ENCODE data around the gene TMEM186.

Gene TMEM186

DNA sequence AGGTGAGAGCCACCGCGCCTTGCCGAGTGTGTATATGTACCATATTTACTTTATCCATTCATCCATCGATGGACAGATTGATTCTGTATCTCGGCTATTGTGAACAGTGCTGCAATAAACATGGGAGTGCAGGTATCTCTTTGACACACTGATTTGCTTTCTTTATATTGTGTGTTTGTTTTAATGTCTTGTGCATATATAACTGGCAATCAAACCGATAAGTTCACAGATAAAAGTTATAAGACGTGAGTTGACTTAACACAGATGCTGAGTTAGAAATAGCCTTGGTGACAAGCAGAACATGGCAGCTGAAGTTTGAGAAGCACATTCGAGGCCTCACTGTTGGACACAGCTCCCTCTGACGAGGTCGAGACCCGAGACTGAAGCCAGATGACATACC, 23.2 kb downstream of the TMEM186 start:
- H3K4me1 Mint-ChIP-seq: no peaks in the 10 kb centered on the region
- H3K27ac Mint-ChIP-seq: no peak overlapping the region
- H3K4me3 Mint-ChIP-seq: no peak overlapping the region
- H3K9me3 Mint-ChIP-seq: peaks cover 3 to 4% of the 10 kb centered on the region in 2 donors
- H3K27me3 Mint-ChIP-seq: no peaks in the 10 kb centered on the region
- DNase-seq: no peak
- no peak for ATAC-seq (replicated peaks)
- H3K36me3 Mint-ChIP-seq: peaks cover 47 to 53% of the 10 kb centered on the region in 2 donors

DNA sequence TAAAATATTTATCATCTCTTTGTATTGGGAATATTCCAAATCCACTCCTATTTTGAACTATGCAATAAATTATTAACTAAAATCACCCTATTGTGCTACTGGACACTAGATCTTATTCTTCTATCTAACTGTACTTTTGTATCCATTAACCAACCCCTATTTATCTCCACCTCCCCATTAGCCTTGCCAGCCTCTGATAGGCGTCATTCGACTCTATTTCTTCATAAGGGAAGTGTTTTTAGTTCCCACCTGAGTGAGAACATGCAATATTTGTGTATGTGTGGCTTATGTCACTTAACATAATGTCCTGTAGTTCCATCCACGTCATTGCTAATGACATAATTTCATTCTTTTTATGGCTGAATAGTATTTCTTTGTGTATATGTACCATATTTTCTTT, 23.9 kb downstream of the TMEM186 start:
- Mint-ChIP-seq H3K4me1 (no peaks in the 10 kb centered on the region), H3K27me3 (no peaks in the 10 kb centered on the region), H3K36me3 (peaks cover 50 to 60% of the 10 kb centered on the region in 2 donors), H3K9me3 (peaks cover 3 to 4% of the 10 kb centered on the region in 2 donors), H3K4me3 (no peak overlapping the region), H3K27ac (no peak overlapping the region)
- ATAC-seq (replicated peaks): no peak
- no peak for DNase-seq

DNA sequence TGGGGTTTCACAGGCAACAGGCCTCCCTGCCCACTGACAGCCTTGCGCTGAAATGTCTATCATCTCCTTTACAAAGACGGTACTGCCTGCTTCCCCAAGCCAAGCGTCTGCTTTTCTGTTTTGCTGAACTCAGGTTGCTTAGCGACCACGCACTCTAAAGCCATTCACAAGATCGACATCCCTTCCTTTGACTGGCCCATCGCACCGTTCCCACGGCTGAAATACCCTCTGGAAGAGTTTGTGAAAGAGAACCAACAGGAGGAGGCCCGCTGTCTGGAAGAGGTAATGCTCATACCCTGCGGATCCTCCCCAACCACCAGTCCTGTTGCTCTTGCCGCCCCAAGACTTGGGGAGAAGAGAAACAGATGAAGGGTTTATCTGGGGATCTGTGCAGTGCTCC, 28.7 kb downstream of the TMEM186 start:
- no peak for DNase-seq
- H3K27ac Mint-ChIP-seq: no peak overlapping the region
- H3K27me3 Mint-ChIP-seq: no peaks in the 10 kb centered on the region
- no peak overlapping the region for H3K4me3 Mint-ChIP-seq
- ATAC-seq (replicated peaks): no peak
- H3K36me3 Mint-ChIP-seq: peaks cover 35 to 47% of the 10 kb centered on the region in 2 donors
- H3K4me1 Mint-ChIP-seq: no peaks in the 10 kb centered on the region
- no peaks in the 10 kb centered on the region for H3K9me3 Mint-ChIP-seq

DNA sequence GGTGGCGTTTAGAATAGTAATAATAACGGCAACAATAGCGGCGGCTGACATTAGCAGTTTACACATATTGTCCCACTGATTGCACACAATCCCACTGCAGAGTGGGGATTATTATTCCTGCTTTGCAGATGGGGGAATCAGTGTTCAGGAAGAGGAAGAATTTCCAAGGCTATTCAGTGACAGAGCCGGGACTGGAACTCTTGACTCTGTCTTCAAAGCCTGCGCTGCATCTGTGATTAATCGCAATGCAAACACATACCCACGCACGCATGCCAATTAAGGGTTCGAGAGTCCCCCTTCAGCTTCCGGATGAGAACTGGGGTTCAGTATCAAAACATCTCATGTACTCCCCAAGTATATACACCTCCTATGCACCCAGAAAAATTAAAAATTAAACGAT, 29.2 kb downstream of the TMEM186 start:
- peaks cover 35 to 43% of the 10 kb centered on the region in 2 donors for H3K36me3 Mint-ChIP-seq
- H3K9me3 Mint-ChIP-seq: no peaks in the 10 kb centered on the region
- H3K4me1 Mint-ChIP-seq: no peaks in the 10 kb centered on the region
- H3K27ac Mint-ChIP-seq: no peak overlapping the region
- ATAC-seq (replicated peaks) (no peak), DNase-seq (no peak)
- no peaks in the 10 kb centered on the region for H3K27me3 Mint-ChIP-seq
- H3K4me3 Mint-ChIP-seq: no peak overlapping the region

DNA sequence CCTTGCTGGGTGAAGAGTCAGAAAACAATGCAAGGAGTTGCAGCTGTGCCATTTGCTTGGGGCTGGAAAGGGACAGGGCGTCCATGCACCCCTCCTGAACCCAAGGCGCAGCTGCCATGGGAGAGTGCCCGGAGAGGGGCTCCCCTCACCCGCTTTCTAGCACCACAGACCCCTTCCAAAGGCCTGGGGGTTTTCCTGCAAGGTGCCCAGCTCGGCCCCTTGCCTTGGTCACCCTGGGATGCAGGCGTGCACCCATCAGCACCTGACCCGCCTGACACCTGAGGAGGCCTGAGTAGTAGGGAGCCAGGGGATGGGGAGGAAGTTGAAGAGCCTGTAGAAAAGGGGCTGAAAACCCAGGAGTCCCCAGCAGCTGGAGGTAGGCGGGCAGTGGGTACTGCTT, 30.3 kb downstream of the TMEM186 start:
- Mint-ChIP-seq H3K9me3 (no peaks in the 10 kb centered on the region), H3K27ac (no peak overlapping the region), H3K27me3 (no peaks in the 10 kb centered on the region), H3K4me3 (no peak overlapping the region), H3K36me3 (peaks cover 29 to 37% of the 10 kb centered on the region in 2 donors), H3K4me1 (no peaks in the 10 kb centered on the region)
- no peak for ATAC-seq (replicated peaks)
- DNase-seq: no peak

DNA sequence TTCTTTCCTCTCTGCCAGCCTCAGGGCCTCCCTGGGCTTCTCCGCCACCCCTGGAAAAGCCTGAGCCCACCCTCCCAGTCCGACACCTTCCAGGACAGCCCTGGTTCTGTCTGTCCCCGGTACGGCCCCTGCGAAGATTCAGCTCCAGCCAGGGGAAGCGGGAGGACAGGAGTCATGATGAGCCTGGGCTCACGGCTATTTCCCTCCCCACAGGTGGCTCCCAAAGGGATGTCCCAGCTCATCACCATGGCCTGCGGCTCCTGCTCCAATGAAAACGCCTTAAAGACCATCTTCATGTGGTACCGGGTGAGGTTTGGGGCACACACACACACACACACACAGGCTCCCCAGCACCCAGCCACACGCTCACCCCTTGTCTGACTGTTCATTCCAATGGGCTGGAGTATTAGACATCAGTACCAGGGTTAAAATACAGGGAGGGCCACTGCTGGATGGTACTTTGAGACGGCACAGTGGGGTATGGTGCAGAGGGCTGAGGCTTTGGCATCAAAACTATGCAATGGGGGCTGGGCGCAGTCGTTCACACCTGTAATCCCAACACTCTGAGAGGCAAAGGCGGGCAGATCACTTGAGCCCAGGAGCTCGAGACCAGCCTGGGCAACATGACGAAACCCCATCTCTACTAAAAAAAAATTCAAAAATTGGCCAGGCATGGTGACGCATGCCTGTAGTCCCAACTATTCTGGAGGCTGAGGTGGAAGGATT, 32.8 kb downstream of the TMEM186 start:
- Mint-ChIP-seq H3K27ac (no peak overlapping the region), H3K9me3 (no peaks in the 10 kb centered on the region), H3K4me1 (no peaks in the 10 kb centered on the region), H3K27me3 (no peaks in the 10 kb centered on the region), H3K4me3 (no peak overlapping the region), H3K36me3 (peaks cover 33 to 50% of the 10 kb centered on the region in 2 donors)
- no peak for DNase-seq
- no peak for ATAC-seq (replicated peaks)

DNA sequence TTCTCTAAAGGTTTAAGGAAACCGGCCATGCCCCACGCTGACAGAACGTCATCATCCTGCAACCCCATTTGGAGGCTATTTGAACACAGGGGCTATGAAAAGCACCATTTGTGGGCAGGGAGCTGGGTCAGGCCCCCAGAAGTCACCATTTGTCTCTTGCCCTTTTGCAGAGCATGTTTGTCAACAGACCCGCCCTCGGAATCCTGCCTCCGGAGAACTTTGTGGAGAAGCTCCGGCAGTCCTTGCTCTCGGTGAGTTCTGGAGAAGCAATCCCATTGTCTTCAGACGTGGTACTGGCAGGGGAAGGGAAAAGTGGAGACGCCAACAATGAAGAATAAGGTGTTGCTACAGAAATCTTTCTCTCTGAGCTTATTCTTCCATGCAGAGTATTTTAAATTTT, 33.5 kb downstream of the TMEM186 start:
- no peaks in the 10 kb centered on the region for H3K4me1 Mint-ChIP-seq
- no peaks in the 10 kb centered on the region for H3K27me3 Mint-ChIP-seq
- no peaks in the 10 kb centered on the region for H3K9me3 Mint-ChIP-seq
- DNase-seq (no peak), ATAC-seq (replicated peaks) (no peak)
- peaks cover 29 to 46% of the 10 kb centered on the region in 2 donors for H3K36me3 Mint-ChIP-seq
- H3K27ac Mint-ChIP-seq: no peak overlapping the region
- H3K4me3 Mint-ChIP-seq: no peak overlapping the region

DNA sequence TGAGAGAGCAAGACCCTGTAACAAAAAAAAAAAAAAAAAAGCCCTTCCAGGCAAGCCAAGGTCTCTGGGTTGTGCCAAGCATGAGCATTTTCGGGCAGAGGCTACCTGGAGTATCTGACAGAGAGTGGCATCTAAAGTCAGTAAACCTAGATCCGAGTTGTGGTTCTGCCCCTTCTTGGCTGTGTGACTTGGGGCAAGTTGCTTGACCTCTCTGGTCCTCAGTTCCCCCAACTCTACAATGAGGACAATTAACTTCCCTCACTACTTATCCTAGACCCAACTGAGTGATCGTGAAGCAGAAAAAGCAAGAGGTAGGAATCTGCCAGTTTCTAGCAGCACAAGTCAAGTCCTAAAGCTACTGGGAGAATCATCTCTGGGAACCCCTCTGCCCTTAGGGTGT, 34.4 kb downstream of the TMEM186 start:
- Mint-ChIP-seq H3K4me1 (no peaks in the 10 kb centered on the region), H3K27ac (no peak overlapping the region), H3K36me3 (peaks cover 37 to 45% of the 10 kb centered on the region in 2 donors), H3K4me3 (no peak overlapping the region), H3K9me3 (no peaks in the 10 kb centered on the region), H3K27me3 (no peaks in the 10 kb centered on the region)
- DNase-seq (no peak), ATAC-seq (replicated peaks) (no peak)

DNA sequence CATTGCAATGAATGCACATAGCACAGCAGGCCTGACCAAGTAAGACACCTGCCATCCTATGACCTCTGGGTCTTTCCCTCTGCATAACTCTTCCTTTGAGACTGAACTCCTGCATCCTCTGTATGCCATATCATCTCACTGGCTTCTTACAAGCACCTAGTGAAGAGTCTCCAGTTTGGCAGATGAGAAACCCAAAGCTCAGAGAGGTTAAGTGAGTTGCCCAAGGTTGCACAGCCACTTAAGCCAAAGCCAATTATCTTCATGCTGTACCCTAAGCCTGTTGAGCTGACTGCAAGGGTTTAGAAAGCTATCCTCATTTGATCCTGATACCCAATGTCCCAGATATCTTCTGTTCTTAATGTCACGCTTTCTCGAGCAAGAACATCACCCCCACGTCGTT, 35.2 kb downstream of the TMEM186 start:
- peaks cover 43 to 49% of the 10 kb centered on the region in 2 donors for H3K36me3 Mint-ChIP-seq
- no peak overlapping the region for H3K4me3 Mint-ChIP-seq
- no peaks in the 10 kb centered on the region for H3K27me3 Mint-ChIP-seq
- DNase-seq (no peak), ATAC-seq (replicated peaks) (no peak)
- H3K27ac Mint-ChIP-seq: no peak overlapping the region
- H3K9me3 Mint-ChIP-seq: no peaks in the 10 kb centered on the region
- H3K4me1 Mint-ChIP-seq: no peaks in the 10 kb centered on the region

DNA sequence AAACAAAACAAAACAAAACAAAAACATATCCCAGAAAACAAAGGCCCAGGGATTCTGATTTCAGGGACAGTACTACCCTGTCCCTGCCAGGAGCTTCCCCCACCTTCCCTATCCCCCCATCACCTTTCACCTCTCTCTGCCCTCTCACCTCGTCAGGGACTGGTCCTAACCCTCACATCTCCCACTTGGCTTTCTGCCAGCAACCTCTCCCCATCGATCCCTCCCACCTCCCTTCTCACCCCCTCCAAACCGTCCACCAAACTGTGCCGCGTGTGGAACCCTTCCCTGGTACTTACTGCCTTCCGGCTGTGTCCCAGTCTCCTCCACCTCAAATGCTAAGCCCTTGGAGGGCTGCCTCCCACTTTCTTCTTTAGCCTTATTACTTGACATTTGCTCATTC, 36.4 kb downstream of the TMEM186 start:
- no peak overlapping the region for H3K4me3 Mint-ChIP-seq
- no peak for DNase-seq
- H3K36me3 Mint-ChIP-seq: peaks cover 41 to 50% of the 10 kb centered on the region in 2 donors
- no peaks in the 10 kb centered on the region for H3K9me3 Mint-ChIP-seq
- no peaks in the 10 kb centered on the region for H3K4me1 Mint-ChIP-seq
- no peak overlapping the region for H3K27ac Mint-ChIP-seq
- no peak for ATAC-seq (replicated peaks)
- H3K27me3 Mint-ChIP-seq: no peaks in the 10 kb centered on the region

DNA sequence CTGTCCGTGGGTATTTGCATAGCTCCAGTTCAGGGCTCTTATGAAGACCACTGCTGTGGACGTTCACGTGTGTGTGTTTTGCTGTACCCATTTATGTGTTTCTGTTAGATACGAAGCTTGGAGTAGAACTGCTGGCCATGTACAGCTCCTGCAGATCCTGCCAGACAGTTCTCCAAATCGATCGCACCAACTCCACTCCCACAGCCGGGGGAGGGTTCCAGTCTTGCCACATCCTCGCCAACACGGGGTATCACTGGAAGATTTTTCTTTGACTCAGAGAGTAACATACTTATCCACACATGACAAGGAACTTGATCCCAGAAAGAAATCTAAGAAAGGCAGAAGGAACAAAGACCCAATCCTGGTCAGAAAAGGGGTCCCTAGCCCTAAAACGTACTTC, 37.4 kb downstream of the TMEM186 start:
- no peaks in the 10 kb centered on the region for H3K27me3 Mint-ChIP-seq
- no peak for DNase-seq
- H3K36me3 Mint-ChIP-seq: peaks cover 41 to 49% of the 10 kb centered on the region in 2 donors
- no peaks in the 10 kb centered on the region for H3K4me1 Mint-ChIP-seq
- no peaks in the 10 kb centered on the region for H3K9me3 Mint-ChIP-seq
- no peak overlapping the region for H3K4me3 Mint-ChIP-seq
- no peak overlapping the region for H3K27ac Mint-ChIP-seq
- no peak for ATAC-seq (replicated peaks)

DNA sequence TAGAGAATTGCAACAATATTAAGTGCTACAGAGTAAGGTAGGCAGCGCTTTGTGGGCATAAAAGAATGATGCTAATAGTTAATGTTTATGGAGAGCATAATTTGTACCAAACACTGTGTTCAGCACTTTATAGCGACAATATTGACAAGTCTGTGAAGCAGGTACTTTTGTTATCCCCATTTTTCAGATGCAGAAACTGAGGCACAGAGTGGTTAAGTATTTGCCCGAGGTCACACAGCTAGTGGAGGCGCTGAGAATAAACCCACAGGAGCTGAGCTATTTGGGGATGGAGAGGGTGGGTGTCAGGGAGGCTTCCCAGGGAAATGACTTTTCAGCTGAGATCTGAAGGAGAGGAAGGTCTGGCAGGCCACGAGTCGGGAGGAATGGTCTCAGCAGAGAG, 39.4 kb downstream of the TMEM186 start:
- no peak for ATAC-seq (replicated peaks)
- H3K27ac Mint-ChIP-seq: no peak overlapping the region
- no peak for DNase-seq
- no peaks in the 10 kb centered on the region for H3K4me1 Mint-ChIP-seq
- peaks cover 49 to 55% of the 10 kb centered on the region in 2 donors for H3K36me3 Mint-ChIP-seq
- H3K4me3 Mint-ChIP-seq: no peak overlapping the region
- no peaks in the 10 kb centered on the region for H3K27me3 Mint-ChIP-seq
- no peaks in the 10 kb centered on the region for H3K9me3 Mint-ChIP-seq

DNA sequence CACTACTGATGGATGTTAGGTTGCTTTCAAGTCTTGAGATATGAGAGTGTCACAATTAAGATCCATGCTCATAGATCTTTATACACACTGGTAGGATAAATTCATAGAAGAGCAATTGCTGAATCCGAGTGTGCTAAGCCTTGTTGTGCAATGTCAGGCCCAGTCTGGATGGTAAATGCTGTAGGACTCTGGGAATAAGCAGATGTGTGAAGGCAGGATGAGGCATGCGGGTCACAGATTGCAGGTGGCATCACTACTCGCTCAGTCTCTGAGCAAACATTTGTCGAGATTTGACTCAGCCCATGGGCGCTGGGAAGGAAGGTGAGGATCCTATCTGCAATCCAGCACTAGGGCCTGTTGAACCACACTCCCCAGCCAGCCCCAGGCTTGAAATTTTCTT, 40.7 kb downstream of the TMEM186 start:
- Mint-ChIP-seq H3K27ac (no peak overlapping the region), H3K4me3 (no peak overlapping the region), H3K4me1 (no peaks in the 10 kb centered on the region), H3K36me3 (peaks cover 51 to 57% of the 10 kb centered on the region in 2 donors), H3K9me3 (no peaks in the 10 kb centered on the region), H3K27me3 (no peaks in the 10 kb centered on the region)
- DNase-seq (no peak), ATAC-seq (replicated peaks) (no peak)

DNA sequence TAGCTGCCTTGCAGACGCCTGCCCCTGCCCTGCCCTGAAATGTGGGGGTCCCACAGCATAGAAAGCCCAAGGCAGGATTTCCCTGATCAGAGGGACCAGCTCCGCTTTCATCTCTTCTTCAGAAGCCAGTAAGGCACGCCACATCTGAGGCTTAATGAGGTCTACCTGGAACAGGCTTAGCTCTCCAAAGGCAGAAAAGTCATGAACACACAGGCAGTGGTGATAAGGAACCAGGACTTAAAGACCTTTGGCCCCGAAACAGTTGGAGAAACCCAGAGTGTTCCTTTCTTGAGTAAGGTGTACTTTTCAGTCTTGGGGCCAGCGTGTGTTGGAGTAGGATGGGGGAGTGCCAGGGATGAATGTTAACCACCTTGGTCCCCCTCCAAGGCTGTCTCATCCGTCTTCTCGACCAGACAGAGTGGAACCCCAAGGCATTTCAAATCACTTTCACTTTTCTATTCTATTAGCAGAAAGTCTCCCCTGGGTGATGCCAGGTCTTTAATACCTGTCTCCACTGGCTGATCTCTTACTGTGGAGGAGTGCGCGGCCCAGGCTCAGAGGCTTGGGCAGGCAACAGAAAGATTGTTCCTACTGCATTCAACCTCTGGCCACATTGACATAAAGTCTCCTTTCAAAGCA, 43.9 kb downstream of the TMEM186 start:
- H3K36me3 Mint-ChIP-seq: peaks cover 48 to 52% of the 10 kb centered on the region in 2 donors
- no peak for ATAC-seq (replicated peaks)
- H3K27ac Mint-ChIP-seq: no peak overlapping the region
- no peak overlapping the region for H3K4me3 Mint-ChIP-seq
- no peaks in the 10 kb centered on the region for H3K4me1 Mint-ChIP-seq
- no peak for DNase-seq
- H3K27me3 Mint-ChIP-seq: no peaks in the 10 kb centered on the region
- H3K9me3 Mint-ChIP-seq: no peaks in the 10 kb centered on the region

DNA sequence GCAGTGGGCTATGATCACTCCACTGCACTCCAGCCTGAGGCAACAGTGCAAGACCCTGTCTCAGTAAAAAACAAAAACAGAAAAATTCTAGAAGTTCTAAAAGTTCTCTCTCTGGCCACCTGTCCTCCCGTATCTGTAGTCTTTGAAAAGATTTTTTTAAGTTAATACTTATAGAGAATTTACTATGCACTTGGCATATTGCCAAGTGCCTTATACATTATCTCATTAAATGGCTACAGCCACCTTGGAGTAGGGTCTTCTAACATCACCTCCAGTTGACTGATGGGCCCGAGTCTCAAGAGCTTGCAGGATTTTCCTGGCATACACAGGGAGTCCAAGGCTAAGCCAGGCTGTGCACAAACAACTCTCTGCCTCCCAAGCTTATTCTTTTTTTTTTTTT, 44.7 kb downstream of the TMEM186 start:
- Mint-ChIP-seq H3K4me3 (no peak overlapping the region), H3K36me3 (peaks cover 40 to 45% of the 10 kb centered on the region in 2 donors), H3K27me3 (no peaks in the 10 kb centered on the region), H3K27ac (no peak overlapping the region), H3K9me3 (no peaks in the 10 kb centered on the region), H3K4me1 (no peaks in the 10 kb centered on the region)
- ATAC-seq (replicated peaks) (no peak), DNase-seq (no peak)

Measured in stimulated activated naive B cell treated with anti-CD40 and anti-IgM and Interleukin-4, amounts not matched to agents 10 μg/mL and 1 μg/mL and 100 μg/mL, for 72 hours (primary cell).